Mesenchymal stem cell (in vitro differentiated cells and primary cell): Measurements from ENCODE around the gene MAPK8.

Experiments
- DNase-seq: peaks from one replicate; pipeline ENCODE4 v3.0.0-alpha.2; 2013
- H2AFZ ChIP-seq: one replicate; pipeline ENCODE4 v1.6.1; 2013; ENCODE audit warnings: low read depth, mild to moderate bottlenecking, control low read depth, inconsistent platforms, low read length, moderate library complexity
- H2AK5ac ChIP-seq: 2 replicates; pipeline ENCODE4 v1.6.1; 2013; ENCODE audit warnings: low read length, moderate library complexity, mild to moderate bottlenecking, inconsistent platforms; ENCODE audit not compliant: severe bottlenecking
- H2BK120ac ChIP-seq: one replicate; pipeline ENCODE4 v1.6.1; 2013; ENCODE audit warnings: low read depth, mild to moderate bottlenecking, inconsistent platforms, low read length, moderate library complexity
- H2BK12ac ChIP-seq, 2 experiments: one replicate each; pipeline ENCODE4 v1.6.1; 2013; ENCODE audit warnings: inconsistent platforms in 2 of 2, low read length in 2 of 2, mild to moderate bottlenecking in 2 of 2, moderate library complexity in 2 of 2, control low read depth in 1 of 2
- H2BK15ac ChIP-seq: one replicate; pipeline ENCODE4 v1.6.1; 2013; ENCODE audit warnings: mild to moderate bottlenecking, low read depth, inconsistent platforms; ENCODE audit not compliant: poor library complexity, severe bottlenecking
- H2BK5ac ChIP-seq: 2 replicates; pipeline ENCODE4 v1.6.1; 2013; ENCODE audit warnings: low read depth, mild to moderate bottlenecking, low read length, control low read depth, inconsistent platforms; ENCODE audit not compliant: poor library complexity, severe bottlenecking
- H3K14ac ChIP-seq, 2 experiments: one replicate each; pipeline ENCODE4 v1.6.1; 2013; ENCODE audit warnings: inconsistent platforms in 2 of 2, low read length in 2 of 2, control low read depth in 1 of 2, mild to moderate bottlenecking in 1 of 2, moderate library complexity in 1 of 2
- H3K18ac ChIP-seq, 2 experiments: one replicate each; pipeline ENCODE4 v1.6.1; 2013; ENCODE audit warnings: inconsistent platforms in 2 of 2, low read length in 2 of 2, control low read depth in 1 of 2, low read depth in 1 of 2, mild to moderate bottlenecking in 1 of 2
- H3K23ac ChIP-seq, 2 experiments: one replicate each; pipeline ENCODE4 v1.6.1; 2013; ENCODE audit warnings: inconsistent platforms in 2 of 2, low read length in 2 of 2, mild to moderate bottlenecking in 2 of 2, moderate library complexity in 2 of 2, control low read depth in 1 of 2
- H3K27ac ChIP-seq: 2 replicates; pipeline ENCODE4 v1.5.1; 2013; ENCODE audit warnings: mild to moderate bottlenecking, moderate library complexity, low read length, control low read depth, inconsistent platforms; ENCODE audit not compliant: poor library complexity, severe bottlenecking
- H3K27me3 ChIP-seq, 2 experiments: 2 replicates each; pipeline versions ENCODE4 v1.6.1 to v1.7.0; 2013; ENCODE audit warnings: low read length in 2 of 2, mild to moderate bottlenecking in 2 of 2, moderate library complexity in 2 of 2, control low read depth in 1 of 2, inconsistent platforms in 1 of 2; ENCODE audit not compliant: control insufficient read depth in 1 of 2, insufficient read depth in 1 of 2
- H3K36me3 ChIP-seq, 2 experiments: 2 replicates each; pipeline versions ENCODE4 v1.6.1 to v1.7.0; 2013; ENCODE audit warnings: low read length in 2 of 2, control low read depth in 1 of 2, inconsistent platforms in 1 of 2, low read depth in 1 of 2, mild to moderate bottlenecking in 1 of 2; ENCODE audit not compliant: insufficient read depth in 2 of 2, control insufficient read depth in 1 of 2
- H3K4ac ChIP-seq, 2 experiments: one replicate each; pipeline ENCODE4 v1.6.1; 2013; ENCODE audit warnings: inconsistent platforms in 2 of 2, low read length in 2 of 2, mild to moderate bottlenecking in 2 of 2, moderate library complexity in 2 of 2, control low read depth in 1 of 2, low read depth in 1 of 2
- H3K4me1 ChIP-seq: 2 replicates; pipeline ENCODE4 v1.6.1; 2013; ENCODE audit warnings: low read depth, low read length, control low read depth; ENCODE audit not compliant: control insufficient read depth, insufficient read depth
- H3K4me2 ChIP-seq: 2 replicates; pipeline ENCODE4 v1.6.1; 2013; ENCODE audit warnings: low read length, mild to moderate bottlenecking, inconsistent platforms; ENCODE audit not compliant: poor library complexity, severe bottlenecking
- H3K4me3 ChIP-seq, 2 experiments: 2 replicates each; pipeline versions ENCODE4 v1.5.1 to v1.7.0; 2013; ENCODE audit warnings: low read length in 2 of 2, mild to moderate bottlenecking in 2 of 2, control low read depth in 1 of 2, low read depth in 1 of 2; ENCODE audit not compliant: insufficient read depth in 1 of 2
- H3K79me1 ChIP-seq: replicated peaks from 2 replicates; pipeline ENCODE4 v1.6.1; 2013; ENCODE audit warnings: mild to moderate bottlenecking, control low read depth, low read length, inconsistent platforms; ENCODE audit not compliant: poor library complexity, severe bottlenecking
- H3K9ac ChIP-seq: 2 replicates; pipeline ENCODE4 v1.7.0; 2013; ENCODE audit warnings: mild to moderate bottlenecking, low read length, moderate library complexity
- H3K9me3 ChIP-seq: 2 replicates; pipeline ENCODE4 v1.7.0; 2013; ENCODE audit warnings: mild to moderate bottlenecking, low read length; ENCODE audit not compliant: control insufficient read depth
- H4K8ac ChIP-seq: one replicate; pipeline ENCODE4 v1.6.1; 2013; ENCODE audit warnings: inconsistent platforms, mild to moderate bottlenecking, low read length, moderate library complexity
- H4K91ac ChIP-seq: one replicate; pipeline ENCODE4 v1.6.1; 2013; ENCODE audit warnings: mild to moderate bottlenecking, low read length, inconsistent platforms
- WGBS: methylation state at CpG from one replicate; pipeline ENCODE4 v1.1.7; 2013; ENCODE audit warnings: mixed read lengths; 5-methylcytosine and 5-hydroxymethylcytosine counted together

Gene MAPK8

GRCh38 chr10:48470893-48471805 lies 164.7 kb downstream of the MAPK8 start:
- Histone ChIP-seq H3K14ac (peak overlapping the region in 1 of 2 experiments; percentile 63), H3K4me1 (peaks cover 11% of the 10 kb centered on the region), H2AK5ac (no peak overlapping the region), H3K4me2 (no peak overlapping the region), H4K91ac (no peak overlapping the region), H3K79me1 (peaks cover 8% of the 10 kb centered on the region), H3K9me3 (no peaks in the 10 kb centered on the region), H3K18ac (peak overlapping the region in 1 of 2 experiments; percentile 4), H2BK15ac (peak overlapping the region; percentile 82), H4K8ac (no peak overlapping the region), H2BK12ac (peak overlapping the region in 1 of 2 experiments; percentile 91), H3K9ac (no peak overlapping the region), H3K27me3 (peaks cover 0 to 3% of the 10 kb centered on the region in 2 experiments), H3K23ac (no peak overlapping the region), H3K4ac (peak overlapping the region; percentile 19 to 52), H2BK5ac (no peak overlapping the region), H3K4me3 (no peak overlapping the region), H2BK120ac (peak overlapping the region; percentile 50), H3K36me3 (peaks cover 7 to 52% of the 10 kb centered on the region in 2 experiments), H3K27ac (no peak overlapping the region), H2AFZ (no peak overlapping the region)
- peak; percentile 33 for DNase-seq
- 69% methylated on average over 8 of the region's 8 CpGs for WGBS

DNA sequence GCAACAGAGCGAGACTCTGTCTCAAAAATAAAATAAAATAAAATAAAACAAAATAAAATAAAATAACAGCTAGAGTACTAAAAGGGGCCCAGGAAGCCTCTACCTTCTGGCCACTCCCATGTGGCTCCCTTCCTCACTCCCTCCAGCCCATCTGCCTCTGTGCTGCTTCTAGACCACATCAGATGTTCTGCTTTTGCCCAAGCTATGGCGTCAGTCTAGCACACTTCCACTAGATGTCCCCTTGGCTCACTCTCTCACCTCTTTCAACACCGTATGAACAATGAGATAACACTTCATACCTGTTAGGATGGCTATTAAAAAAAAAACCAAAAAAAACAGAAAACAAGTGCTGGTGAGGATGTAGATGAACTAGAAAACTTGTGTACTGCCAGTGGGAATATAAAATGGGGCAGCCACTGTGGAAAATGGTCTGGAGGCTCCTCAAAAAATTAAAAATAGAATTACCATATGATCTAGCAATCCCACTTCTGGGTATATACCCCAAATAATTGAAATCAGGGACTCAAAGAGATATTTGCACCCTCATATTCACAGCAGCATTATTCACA lies 166.1 kb downstream of the MAPK8 start:
- Histone ChIP-seq H2BK120ac (no peak overlapping the region), H3K4ac (no peak overlapping the region), H3K9ac (no peak overlapping the region), H3K27ac (no peak overlapping the region), H2AK5ac (no peak overlapping the region), H3K23ac (peak overlapping the region in 1 of 2 experiments; percentile 78), H3K36me3 (peaks cover 7 to 65% of the 10 kb centered on the region in 2 experiments), H4K8ac (no peak overlapping the region), H2BK12ac (no peak overlapping the region), H4K91ac (no peak overlapping the region), H3K14ac (no peak overlapping the region), H3K18ac (no peak overlapping the region), H3K4me2 (no peak overlapping the region), H2BK15ac (no peak overlapping the region), H3K4me3 (no peak overlapping the region), H2AFZ (no peak overlapping the region), H3K4me1 (peaks cover 5% of the 10 kb centered on the region), H2BK5ac (no peak overlapping the region), H3K79me1 (peaks cover 8% of the 10 kb centered on the region), H3K27me3 (no peaks in the 10 kb centered on the region), H3K9me3 (no peaks in the 10 kb centered on the region)
- WGBS: no CpG with 5 or more reads among the region's 3 CpGs
- DNase-seq: no peak

GRCh38 chr10:48473704-48474103 lies 167.2 kb downstream of the MAPK8 start:
- Histone ChIP-seq H2BK12ac (no peak overlapping the region), H3K4me3 (no peak overlapping the region), H3K4me2 (no peak overlapping the region), H2AK5ac (no peak overlapping the region), H3K18ac (no peak overlapping the region), H4K8ac (no peak overlapping the region), H4K91ac (no peak overlapping the region), H2BK120ac (no peak overlapping the region), H2BK5ac (no peak overlapping the region), H3K9ac (no peak overlapping the region), H3K27ac (no peak overlapping the region), H3K36me3 (peaks cover 7 to 70% of the 10 kb centered on the region in 2 experiments), H3K79me1 (peaks cover 8% of the 10 kb centered on the region), H3K4me1 (peaks cover 5% of the 10 kb centered on the region), H3K4ac (no peak overlapping the region), H3K23ac (no peak overlapping the region), H3K27me3 (no peaks in the 10 kb centered on the region), H3K9me3 (no peaks in the 10 kb centered on the region), H2BK15ac (no peak overlapping the region), H3K14ac (no peak overlapping the region), H2AFZ (no peak overlapping the region)
- WGBS: 98% methylated on average over 4 of the region's 5 CpGs
- DNase-seq: no peak

DNA sequence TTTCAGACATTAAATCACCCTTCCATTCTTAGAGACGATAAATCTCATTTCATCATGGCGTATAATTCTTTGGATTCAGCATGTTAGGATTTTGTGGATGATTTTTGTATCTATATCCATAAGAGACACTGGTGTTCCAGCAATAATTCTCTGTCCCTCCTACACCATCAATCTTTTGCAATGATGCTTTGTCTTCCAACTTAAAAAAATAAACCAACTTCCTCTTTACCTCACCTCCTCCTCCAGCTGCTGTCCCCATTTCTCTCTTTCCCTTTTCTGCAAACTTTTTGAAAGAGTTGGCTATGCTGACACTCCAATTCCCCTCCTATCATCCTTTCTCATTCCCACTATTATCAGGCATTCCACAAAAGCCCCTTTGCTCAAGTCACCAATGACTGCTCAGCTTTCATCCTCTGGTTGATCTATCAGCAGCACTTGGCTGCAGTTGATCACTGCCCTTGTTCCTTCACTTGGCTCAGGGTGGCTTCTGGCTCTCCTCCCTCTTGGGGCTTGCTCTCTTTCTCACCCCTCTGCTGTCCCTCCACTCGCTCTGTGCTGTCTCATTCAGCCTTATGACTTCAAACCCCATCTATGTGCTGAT lies 168.4 kb downstream of the MAPK8 start:
- WGBS: 95% methylated on average over 1 of the region's 3 CpGs
- no peak overlapping the region for H2AK5ac ChIP-seq
- H3K4me1 ChIP-seq: peaks cover 7% of the 10 kb centered on the region
- peaks cover 7 to 69% of the 10 kb centered on the region in 2 experiments for H3K36me3 ChIP-seq
- DNase-seq: no peak
- no peak overlapping the region for H3K9ac ChIP-seq
- H3K14ac ChIP-seq: no peak overlapping the region
- H3K27me3 ChIP-seq: no peaks in the 10 kb centered on the region
- no peak overlapping the region for H2BK5ac ChIP-seq
- no peak overlapping the region for H2BK15ac ChIP-seq
- H2BK12ac ChIP-seq: no peak overlapping the region
- no peak overlapping the region for H2BK120ac ChIP-seq
- H3K79me1 ChIP-seq: peaks cover 5% of the 10 kb centered on the region
- no peak overlapping the region for H3K18ac ChIP-seq
- no peak overlapping the region for H3K4me3 ChIP-seq
- no peak overlapping the region for H3K27ac ChIP-seq
- H2AFZ ChIP-seq: no peak overlapping the region
- H4K8ac ChIP-seq: no peak overlapping the region
- no peak overlapping the region for H3K4me2 ChIP-seq
- no peak overlapping the region for H3K23ac ChIP-seq
- no peak overlapping the region for H3K4ac ChIP-seq
- no peaks in the 10 kb centered on the region for H3K9me3 ChIP-seq
- H4K91ac ChIP-seq: no peak overlapping the region
